NCI-H2196 (cell line): Measurements from ENCODE around the gene NDOR1.
A peak's percentile ranks its signal among the peaks of the same experiment; 100 is the strongest.

ENCODE experiments used
- DNase-seq: peaks from one replicate; lab custom pipeline; 2025; ENCODE audit not compliant: unreplicated experiment; lab: John Stamatoyannopoulos, UW

Gene NDOR1

GRCh38 chr9:137218754-137219271 is 13.3 kb downstream of the NDOR1 start:
- peak; percentile 64 for DNase-seq

- DNase-seq, result no peak
Measured at GRCh38 chr9:137219757-137220316, 14.3 kb downstream of the NDOR1 start.

GRCh38 chr9:137220317-137221094 is 15.0 kb downstream of the NDOR1 start:
- DNase-seq, result no peak

- DNase-seq, result no peak
Measured at GRCh38 chr9:137221095-137221505, 15.6 kb downstream of the NDOR1 start.

GRCh38 chr9:137221506-137222111 is 16.1 kb downstream of the NDOR1 start:
- peak; percentile 52 for DNase-seq

- DNase-seq, result no peak
Measured at GRCh38 chr9:137222190-137223077, 16.9 kb downstream of the NDOR1 start, which contains the start of gene RNF208. RNF208 (minus strand) TSS chr9:137222240; CDS start chr9:137221212, 1,028 bp downstream.

GRCh38 chr9:137223078-137223970 is 17.8 kb downstream of the NDOR1 start:
- peak; percentile 97 for DNase-seq

GRCh38 chr9:137224830-137225694 is 19.6 kb downstream of the NDOR1 start, which contains the start of gene CYSRT1:
CYSRT1 (plus strand) TSS chr9:137225174; CDS start chr9:137225622, 448 bp downstream.
- no peak for DNase-seq

GRCh38 chr9:137225699-137226331 is 20.3 kb downstream of the NDOR1 start:
- DNase-seq, result no peak

GRCh38 chr9:137226338-137227053 is 21.0 kb downstream of the NDOR1 start:
- DNase-seq, result no peak

- peak; percentile 84 for DNase-seq
Measured at GRCh38 chr9:137227054-137227852, 21.8 kb downstream of the NDOR1 start, which contains the start of gene RNF224. RNF224 (plus strand) TSS chr9:137227502; CDS start chr9:137228336, 834 bp downstream.

GRCh38 chr9:137227853-137228505 is 22.5 kb downstream of the NDOR1 start:
- DNase-seq, result peak; percentile 20

- peak; percentile 66 for DNase-seq
Measured at GRCh38 chr9:137228506-137228967, 23.0 kb downstream of the NDOR1 start.

- no peak for DNase-seq
Measured at GRCh38 chr9:137228968-137229896, 23.7 kb downstream of the NDOR1 start.
